HepG2 (cell line): ENCODE results near the gene ACBD3.

Experiments used
- HCFC1 ChIP-seq: fragments of 150-350 bp; IDR thresholded peaks from 2 replicates; pipeline ENCODE4 v1.6.1; 2014; ENCODE audit warnings: low read depth, low read length
- HNRNPUL1 ChIP-seq: fragments of 200-400 bp; formaldehyde crosslinking; IDR thresholded peaks from 2 replicates; pipeline ENCODE4 v1.6.1; 2017; ENCODE audit warnings: low read depth, mild to moderate bottlenecking, low read length, moderate library complexity
- ZNF674 ChIP-seq: sonication (generic); formaldehyde crosslinking; IDR thresholded peaks from 2 replicates; pipeline ENCODE4 v1.5.0; 2020; ENCODE audit warnings: low read depth, mild to moderate bottlenecking, missing genetic modification reagents

GRCh38 chr1:226110249-226111097, 76.1 kb downstream of the ACBD3 start:
- TF ChIP-seq HNRNPUL1 (no peak), ZNF674 (CRISPR knock-in tag) (no peak), HCFC1 (no peak)
